AG20443 (cell line): ENCODE data around the gene PSME2.

ENCODE experiments used
- DNase-seq: peaks from one replicate; pipeline ENCODE4 v3.0.0; 2012; ENCODE audit warnings: low spot score, mixed read lengths

PSME2 gene

GRCh38 chr14:24093901-24094840 lies 52.2 kb downstream of the PSME2 start, which contains the start of gene PCK2:
PCK2 (plus strand) TSS chr14:24094311; CDS start chr14:24094406, 95 bp downstream.
- peak; percentile 98 for DNase-seq
